WTC11 (cell line): ENCODE results near the gene CEP44. TPM values are rescaled to one million over a fixed set of nuclear protein-coding genes. Genes with fewer than 3 reads are reported as not detected.

ENCODE experiments used
- ATAC-seq: fragments of 200-7000 bp; cut with Tn5 transposase; 2 replicates; pipeline ENCODE4 v1.10.0; 2021; ENCODE audit warnings: mild to moderate bottlenecking, moderate library complexity
- CTCF ChIA-PET: fragments of 300-600 bp; sonication (Branson Sonifier 250); formaldehyde crosslinking; loops from one replicate; lab custom pipeline; 2021; ENCODE audit warnings: antibody characterized with exemption; lab: Charles Lee
- POLR2A ChIA-PET: fragments of 350-600 bp; sonication (Branson Sonifier 250); formaldehyde crosslinking; loops from one replicate; lab custom pipeline; 2021; ENCODE audit warnings: antibody characterized with exemption; lab: Charles Lee
- DNase-seq: peaks from one replicate; pipeline ENCODE4 v3.0.0; 2021; ENCODE audit warnings: low spot score
- H3K27ac Mint-ChIP-seq: 2 replicates; pipeline ENCODE4 v1.8.0; 2021; ENCODE audit warnings: mixed read lengths
- H3K27me3 Mint-ChIP-seq: 2 replicates; pipeline ENCODE4 v1.8.0; 2021; ENCODE audit warnings: low read depth, mild to moderate bottlenecking, moderate library complexity, mixed read lengths
- H3K36me3 Mint-ChIP-seq: 2 replicates; pipeline ENCODE4 v1.8.0; 2021; ENCODE audit warnings: mixed read lengths
- H3K4me1 Mint-ChIP-seq: 2 replicates; pipeline ENCODE4 v1.8.0; 2022; ENCODE audit warnings: mixed read lengths
- H3K4me3 Mint-ChIP-seq: 2 replicates; pipeline ENCODE4 v1.8.0; 2021; ENCODE audit warnings: mild to moderate bottlenecking, moderate library complexity, mixed read lengths
- H3K9me3 Mint-ChIP-seq: 2 replicates; pipeline ENCODE4 v1.8.0; 2021; ENCODE audit warnings: mixed read lengths
- AFF4 ChIP-seq: sonication (generic); formaldehyde crosslinking; IDR thresholded peaks from 2 replicates; pipeline ENCODE4 v1.8.1; 2023; ENCODE audit warnings: mild to moderate bottlenecking, missing genetic modification reagents, borderline replicate concordance
- AR ChIP-seq: fragments of 250-450 bp; sonication (Bioruptor Pico); IDR thresholded peaks from 2 replicates; pipeline ENCODE4 v1.9.0; 2021; ENCODE audit warnings: mild to moderate bottlenecking
- ATF6 ChIP-seq: sonication (generic); formaldehyde crosslinking; IDR thresholded peaks from 2 replicates; pipeline ENCODE4 v1.8.1; 2023; ENCODE audit warnings: mild to moderate bottlenecking, missing genetic modification reagents
- CBFB ChIP-seq: sonication (generic); formaldehyde crosslinking; IDR thresholded peaks from 2 replicates; pipeline ENCODE4 v1.8.1; 2022; ENCODE audit warnings: mild to moderate bottlenecking, low read depth, missing genetic modification reagents
- FOXP1 ChIP-seq: sonication (generic); formaldehyde crosslinking; IDR thresholded peaks from 2 replicates; pipeline ENCODE4 v1.8.0; 2022; ENCODE audit warnings: missing genetic modification reagents, mild to moderate bottlenecking, moderate library complexity, borderline replicate concordance
- IRF2 ChIP-seq: sonication (generic); formaldehyde crosslinking; IDR thresholded peaks from 2 replicates; pipeline ENCODE4 v1.8.0; 2022; ENCODE audit warnings: low read depth, missing genetic modification reagents, borderline replicate concordance
- PREB ChIP-seq: sonication (generic); formaldehyde crosslinking; IDR thresholded peaks from 2 replicates; pipeline ENCODE4 v1.8.1; 2022; ENCODE audit warnings: mild to moderate bottlenecking, missing genetic modification reagents, moderate library complexity, borderline replicate concordance
- SMAD4 ChIP-seq: sonication (generic); formaldehyde crosslinking; IDR thresholded peaks from 2 replicates; pipeline ENCODE4 v1.8.0; 2022; ENCODE audit warnings: mild to moderate bottlenecking, missing genetic modification reagents
- SP1 ChIP-seq: sonication (generic); formaldehyde crosslinking; conservative IDR thresholded peaks from 2 replicates; pipeline ENCODE4 v1.8.1; 2022; ENCODE audit warnings: missing genetic modification reagents
- TEAD1 ChIP-seq: sonication (generic); formaldehyde crosslinking; IDR thresholded peaks from 2 replicates; pipeline ENCODE4 v1.8.0; 2022; ENCODE audit warnings: mild to moderate bottlenecking, missing genetic modification reagents
- TEAD4 ChIP-seq: sonication (generic); formaldehyde crosslinking; IDR thresholded peaks from 2 replicates; pipeline ENCODE4 v1.8.0; 2022; ENCODE audit warnings: mild to moderate bottlenecking, missing genetic modification reagents
- ZMAT4 ChIP-seq: fragments of 250-450 bp; sonication (Bioruptor Pico); IDR thresholded peaks from 2 replicates; pipeline ENCODE4 v1.9.0; 2021; ENCODE audit warnings: mild to moderate bottlenecking
- ZNF121 ChIP-seq: sonication (generic); formaldehyde crosslinking; IDR thresholded peaks from 2 replicates; pipeline ENCODE4 v1.8.0; 2023; ENCODE audit warnings: missing genetic modification reagents
- ZNF263 ChIP-seq: sonication (generic); formaldehyde crosslinking; IDR thresholded peaks from 2 replicates; pipeline ENCODE4 v1.8.1; 2022; ENCODE audit warnings: low read depth, mild to moderate bottlenecking, moderate library complexity, missing genetic modification reagents
- ZNF396 ChIP-seq: fragments of 250-450 bp; sonication (Bioruptor Pico); IDR thresholded peaks from 2 replicates; pipeline ENCODE4 v1.8.0; 2021; ENCODE audit warnings: mild to moderate bottlenecking, moderate library complexity, borderline replicate concordance
- ZSCAN18 ChIP-seq: fragments of 250-450 bp; sonication (Bioruptor Pico); IDR thresholded peaks from 2 replicates; pipeline ENCODE4 v2.1.2; 2022; ENCODE audit warnings: mild to moderate bottlenecking, moderate library complexity
- total RNA-seq: library from RNA; stranded (reverse); gene quantifications from 3 replicates; pipeline ENCODE4 v1.2.3, GENCODE V29; 2021
- TF ChIP-seq, protein P1 (sequence below): sonication (generic); formaldehyde crosslinking; IDR thresholded peaks from 2 replicates; pipeline ENCODE4 v1.8.1; 2023; ENCODE audit warnings: mild to moderate bottlenecking, moderate library complexity, missing genetic modification reagents

The CEP44 gene
- total RNA-seq, 1 experiment from 2014 or later, result 17.9 TPM

- no peak for TF ChIP-seq PREB
- TF ChIP-seq ZNF263 (CRISPR knock-in tag), result no peak
- TF ChIP-seq AR (CRISPR knock-in tag), result no peak
- no peak for TF ChIP-seq ATF6 (CRISPR knock-in tag)
- TF ChIP-seq IRF2 (CRISPR knock-in tag), result no peak
Observed at GRCh38 chr4:174262624-174263444, 20.9 kb upstream of the CEP44 start (continued).

GRCh38 chr4:174263445-174263736, 20.3 kb upstream of the CEP44 start:
- ChIA-PET POLR2A (no interaction called here), CTCF (no interaction called here)
- Mint-ChIP-seq H3K27me3 (no peaks in the 10 kb centered on the region), H3K4me1 (no peaks in the 10 kb centered on the region), H3K4me3 (no peak overlapping the region), H3K27ac (no peak overlapping the region), H3K9me3 (no peaks in the 10 kb centered on the region), H3K36me3 (no peaks in the 10 kb centered on the region)
- ATAC-seq (no peak), DNase-seq (no peak)
- TF ChIP-seq TEAD1 (CRISPR knock-in tag) (no peak), CBFB (no peak), TEAD4 (CRISPR knock-in tag) (no peak), ZSCAN18 (CRISPR knock-in tag) (no peak), SP1 (CRISPR knock-in tag) (no peak), ZNF121 (CRISPR knock-in tag) (no peak), SMAD4 (CRISPR knock-in tag) (no peak), ZMAT4 (CRISPR knock-in tag) (no peak), AR (CRISPR knock-in tag) (no peak), FOXP1 (CRISPR knock-in tag) (no peak), AFF4 (CRISPR knock-in tag) (no peak), ZNF396 (CRISPR knock-in tag) (no peak)
- TF ChIP-seq, protein P1, sequence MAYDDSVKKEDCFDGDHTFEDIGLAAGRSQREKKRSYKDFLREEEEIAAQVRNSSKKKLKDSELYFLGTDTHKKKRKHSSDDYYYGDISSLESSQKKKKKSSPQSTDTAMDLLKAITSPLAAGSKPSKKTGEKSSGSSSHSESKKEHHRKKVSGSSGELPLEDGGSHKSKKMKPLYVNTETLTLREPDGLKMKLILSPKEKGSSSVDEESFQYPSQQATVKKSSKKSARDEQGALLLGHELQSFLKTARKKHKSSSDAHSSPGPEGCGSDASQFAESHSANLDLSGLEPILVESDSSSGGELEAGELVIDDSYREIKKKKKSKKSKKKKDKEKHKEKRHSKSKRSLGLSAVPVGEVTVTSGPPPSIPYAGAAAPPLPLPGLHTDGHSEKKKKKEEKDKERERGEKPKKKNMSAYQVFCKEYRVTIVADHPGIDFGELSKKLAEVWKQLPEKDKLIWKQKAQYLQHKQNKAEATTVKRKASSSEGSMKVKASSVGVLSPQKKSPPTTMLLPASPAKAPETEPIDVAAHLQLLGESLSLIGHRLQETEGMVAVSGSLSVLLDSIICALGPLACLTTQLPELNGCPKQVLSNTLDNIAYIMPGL, result no peak
